NCI-H187 treated with DMSO at 0.1 percent for 48 hours (cell line): ENCODE measurements around the gene ABCB9.

Experiments used
- DNase-seq: peaks from one replicate; lab custom pipeline; 2025; lab: John Stamatoyannopoulos, UW

Gene ABCB9

DNA sequence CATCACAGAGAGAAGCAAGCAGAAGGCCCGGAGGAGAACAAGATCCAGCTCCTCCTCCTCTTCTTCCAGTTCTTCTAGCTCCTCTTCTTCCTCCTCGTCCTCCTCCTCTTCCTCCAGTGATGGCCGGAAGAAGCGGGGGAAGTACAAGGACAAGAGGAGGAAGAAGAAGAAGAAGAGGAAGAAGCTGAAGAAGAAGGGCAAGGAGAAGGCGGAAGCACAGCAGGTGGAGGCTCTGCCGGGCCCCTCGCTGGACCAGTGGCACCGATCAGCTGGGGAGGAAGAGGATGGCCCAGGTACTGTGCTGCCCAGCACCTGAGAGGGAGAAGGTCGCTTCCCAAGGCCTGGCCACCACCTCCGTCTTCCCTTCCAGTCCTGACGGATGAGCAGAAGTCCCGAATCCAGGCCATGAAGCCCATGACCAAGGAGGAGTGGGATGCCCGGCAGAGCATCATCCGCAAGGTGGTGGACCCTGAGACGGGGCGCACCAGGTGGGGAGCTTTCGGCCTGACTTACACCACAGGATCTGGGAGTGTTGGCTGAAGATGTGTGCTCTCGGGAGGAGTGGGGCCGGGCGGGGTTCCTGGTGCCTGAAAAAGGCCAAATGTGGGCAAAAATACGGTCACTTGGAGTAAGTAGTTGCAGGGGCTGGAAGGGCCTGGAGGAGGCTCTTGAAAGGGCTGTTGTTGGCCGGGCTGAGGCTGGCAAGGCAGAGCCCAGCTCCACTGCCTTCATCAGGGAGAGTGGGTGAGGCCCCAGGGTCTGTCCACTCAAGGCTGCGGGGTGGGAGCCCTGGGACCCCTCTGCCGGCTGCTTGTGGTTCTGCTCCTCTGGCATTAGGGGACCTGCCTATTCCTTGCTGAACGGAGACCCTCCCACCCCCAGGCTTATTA lies 15.6 kb upstream of the ABCB9 start:
- no peak for DNase-seq

DNA sequence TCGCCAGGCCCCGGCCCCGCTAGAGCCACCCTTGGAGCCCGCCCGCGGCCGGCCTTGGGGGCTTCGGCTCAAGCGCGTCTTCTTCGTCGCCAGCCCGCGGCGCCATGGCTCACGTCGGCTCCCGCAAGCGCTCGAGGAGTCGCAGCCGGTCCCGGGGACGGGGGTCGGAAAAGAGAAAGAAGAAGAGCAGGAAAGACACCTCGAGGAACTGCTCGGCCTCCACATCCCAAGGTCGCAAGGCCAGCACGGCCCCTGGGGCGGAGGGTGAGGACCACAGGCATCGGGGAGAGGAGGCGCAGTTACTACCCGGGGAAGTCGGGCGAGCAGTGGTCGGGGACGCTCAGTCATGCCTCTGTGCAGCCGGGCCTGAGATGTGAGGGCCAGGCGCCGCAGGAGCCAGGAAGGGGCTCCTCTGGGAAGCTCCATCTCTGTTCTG lies 14.8 kb upstream of the ABCB9 start:
- DNase-seq = no peak

DNA sequence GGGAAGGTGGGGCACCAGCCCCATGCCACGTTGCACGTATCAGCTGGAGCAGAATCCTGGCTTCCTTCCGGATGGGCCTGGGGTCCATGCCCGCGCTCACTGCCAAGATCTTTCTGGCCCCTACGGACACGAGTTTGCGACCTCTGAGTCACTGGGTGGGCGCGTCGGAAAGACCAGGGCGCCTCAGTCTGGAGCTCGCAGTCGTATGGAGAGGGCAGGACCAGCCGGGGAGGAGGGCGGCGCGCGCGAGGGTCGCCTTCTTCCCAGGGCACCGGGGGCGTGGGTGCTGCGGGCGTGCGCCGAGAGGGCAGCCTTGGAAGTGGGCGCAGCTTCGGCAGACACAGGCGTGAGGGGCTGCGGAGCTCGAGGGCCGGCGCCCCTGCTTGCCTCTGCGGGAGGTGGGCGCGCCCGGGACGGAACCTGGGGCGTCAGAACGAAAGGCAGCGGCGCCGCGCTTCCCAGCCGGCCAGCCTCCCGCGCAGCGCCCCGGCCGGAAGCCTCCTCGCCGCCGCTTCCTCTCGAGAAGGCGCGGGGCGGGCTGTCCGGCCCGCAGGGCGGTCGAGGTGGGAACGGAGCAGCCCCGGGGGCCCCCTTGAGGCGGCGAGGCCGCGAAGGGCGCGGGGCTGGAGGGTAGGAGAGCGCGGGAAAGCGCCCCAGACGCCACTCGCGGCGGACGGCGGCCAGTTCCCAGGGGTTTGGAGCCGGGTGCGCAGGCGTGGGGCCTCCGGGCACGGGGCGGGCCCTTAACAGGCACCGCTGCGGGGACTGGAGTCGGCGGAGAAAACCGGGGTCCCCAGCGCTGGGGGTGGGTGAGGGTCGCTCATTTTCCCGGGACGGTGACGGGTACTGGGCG lies 14.1 kb upstream of the ABCB9 start, which contains the start of gene ARL6IP4:
TSS of gene ARL6IP4 (plus strand) at position 499 of the 853 bp plus-strand sequence. CDS start 459 bp downstream, outside the sequence.
- peak; percentile 24 for DNase-seq

DNA sequence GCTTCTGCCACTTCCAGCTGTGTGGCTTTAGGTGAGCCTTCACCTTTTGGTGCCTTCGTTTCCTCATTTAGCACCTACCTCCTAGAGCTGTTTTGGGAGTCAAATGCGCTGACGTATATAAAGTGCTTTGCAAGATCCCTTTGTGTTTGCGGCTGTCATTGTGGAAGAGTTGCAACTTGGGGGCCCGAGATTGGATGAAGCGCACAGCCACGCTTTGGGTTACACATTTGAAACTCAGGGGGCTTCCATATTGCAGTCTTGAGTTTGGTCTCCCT lies 13.6 kb upstream of the ABCB9 start:
- no peak for DNase-seq

DNA sequence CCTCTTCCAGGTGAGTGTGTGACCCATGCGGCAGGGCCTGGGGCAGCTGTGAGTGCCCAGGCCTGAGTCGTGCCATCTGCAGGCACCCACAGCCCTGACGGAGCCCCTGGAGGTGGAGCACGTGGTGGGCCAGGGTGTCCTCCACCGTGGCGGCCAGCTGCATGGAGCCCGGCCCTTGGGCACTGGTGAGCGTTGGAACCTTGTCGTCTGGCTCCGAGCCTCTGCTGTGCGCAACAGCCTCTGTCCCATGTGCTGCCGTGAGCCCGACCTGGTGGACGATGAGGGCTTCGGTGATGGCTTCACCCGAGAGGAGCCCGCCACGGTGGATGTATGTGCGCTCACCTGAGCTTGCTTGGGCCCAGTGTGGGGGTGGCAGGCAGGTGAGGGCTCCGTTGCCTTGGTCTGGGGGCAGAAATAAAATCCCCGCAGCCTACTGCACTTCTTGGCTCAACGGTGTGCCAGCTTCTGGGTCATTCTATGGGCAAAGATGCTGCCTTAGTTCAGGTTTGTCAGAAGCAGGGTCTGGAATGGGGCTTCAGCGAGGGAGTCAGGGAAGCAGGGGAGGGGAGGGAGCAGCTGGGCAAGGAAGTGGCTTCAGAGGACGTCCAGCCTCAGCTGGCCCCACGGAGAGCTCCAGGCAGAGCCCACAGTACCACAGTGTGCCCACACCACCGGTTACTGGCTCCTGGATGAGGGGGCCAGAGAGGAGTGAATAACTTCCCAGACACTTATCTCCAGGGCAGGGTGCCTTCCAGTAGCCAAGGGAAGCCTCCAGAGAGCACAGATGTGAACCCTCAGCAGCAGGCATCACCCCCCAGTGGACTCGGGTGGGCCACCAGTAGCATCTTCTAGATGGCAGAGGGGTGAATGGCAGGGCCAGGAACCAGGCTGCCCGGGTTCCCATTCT lies 13.0 kb upstream of the ABCB9 start:
- DNase-seq = no peak

DNA sequence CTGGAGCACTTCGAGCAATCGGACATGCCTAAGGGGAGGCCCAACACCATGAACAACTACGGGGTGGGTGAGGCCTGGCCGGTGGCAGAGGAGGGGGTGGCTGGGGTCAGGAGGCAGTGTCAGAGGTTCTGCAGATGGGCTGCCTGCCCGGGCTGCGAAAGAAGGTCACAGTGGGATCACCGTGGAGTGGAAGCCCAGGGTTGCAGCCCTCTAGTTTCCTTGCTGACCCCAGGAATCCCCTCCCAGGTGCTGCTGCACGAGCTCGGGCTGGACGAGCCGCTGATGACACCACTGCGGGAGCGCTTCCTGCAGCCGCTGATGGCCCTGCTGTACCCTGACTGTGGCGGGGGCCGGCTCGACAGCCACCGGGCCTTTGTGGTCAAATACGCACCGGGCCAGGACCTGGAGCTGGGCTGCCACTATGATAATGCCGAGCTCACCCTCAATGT lies 12.3 kb upstream of the ABCB9 start:
- DNase-seq = no peak

DNA sequence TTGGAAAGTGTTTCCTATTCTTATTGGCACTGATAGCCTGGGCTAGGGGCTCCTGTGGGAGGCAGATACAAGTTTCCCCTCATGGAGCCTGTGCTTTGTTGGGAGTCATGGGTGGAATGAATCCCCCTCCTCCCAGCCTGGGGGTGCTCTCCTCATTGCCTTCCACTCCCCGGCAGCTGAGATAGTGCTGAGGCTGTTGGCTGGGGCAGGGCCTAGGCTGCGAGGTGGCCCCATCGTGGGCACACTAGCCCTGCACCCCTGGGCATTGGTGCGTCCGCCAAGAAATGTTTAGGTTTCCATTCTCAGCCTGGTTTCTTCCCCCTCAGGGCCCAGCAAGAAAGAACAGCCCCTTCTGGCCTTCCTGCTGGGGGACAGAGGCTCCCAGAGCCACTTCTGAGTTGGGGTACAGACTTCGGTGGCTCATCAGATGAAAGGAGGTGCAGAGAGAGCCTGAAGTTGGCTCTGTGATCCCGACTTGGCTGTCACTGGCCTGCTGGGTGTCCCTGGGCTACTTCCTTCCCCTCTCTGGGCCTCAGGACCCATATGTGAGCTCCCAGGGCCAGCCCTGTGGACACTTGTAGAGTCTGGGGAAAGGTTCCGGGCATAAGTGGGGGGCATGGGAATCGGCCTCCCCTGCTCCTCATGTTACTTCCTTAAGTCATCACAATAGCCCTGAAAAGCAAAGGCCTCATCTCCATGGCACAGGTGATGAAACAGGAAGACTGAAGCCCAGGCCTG lies 11.6 kb upstream of the ABCB9 start:
- DNase-seq = no peak

DNA sequence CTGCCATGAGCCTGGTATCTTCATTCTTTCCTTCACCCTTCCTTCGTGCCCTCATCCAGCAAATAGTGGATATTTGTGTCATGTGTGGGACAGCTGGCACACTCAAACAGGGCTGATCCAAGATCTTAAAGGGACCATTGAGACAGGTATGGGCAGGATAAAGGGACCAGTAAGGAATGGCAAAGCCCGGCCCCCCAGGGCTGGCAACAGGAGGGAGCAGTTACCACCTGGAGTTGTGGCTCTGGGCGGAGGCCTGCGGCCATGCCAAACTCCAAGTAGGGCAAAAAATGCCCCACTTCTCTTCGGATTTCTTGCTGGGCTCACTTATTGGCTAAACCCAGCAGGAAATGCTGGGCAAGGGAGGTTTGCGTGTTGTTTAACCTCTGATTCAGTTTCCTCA lies 10.9 kb upstream of the ABCB9 start:
- DNase-seq = no peak

DNA sequence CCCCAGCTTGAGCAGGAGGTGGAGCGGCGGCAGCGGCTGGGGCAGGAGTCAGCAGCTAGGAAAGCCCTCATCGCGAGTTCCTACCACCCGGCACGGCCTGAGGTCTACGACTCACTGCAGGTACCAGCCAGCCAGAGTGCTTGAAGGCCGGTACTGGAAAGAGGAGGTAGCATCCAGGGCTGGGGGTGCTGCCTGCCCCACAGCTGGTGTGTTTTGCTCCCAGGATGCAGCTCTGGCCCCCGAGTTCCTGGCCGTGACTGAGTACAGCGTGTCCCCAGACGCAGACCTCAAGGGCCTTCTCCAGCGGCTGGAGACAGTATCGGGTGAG lies 10.3 kb upstream of the ABCB9 start:
- DNase-seq = no peak

DNA sequence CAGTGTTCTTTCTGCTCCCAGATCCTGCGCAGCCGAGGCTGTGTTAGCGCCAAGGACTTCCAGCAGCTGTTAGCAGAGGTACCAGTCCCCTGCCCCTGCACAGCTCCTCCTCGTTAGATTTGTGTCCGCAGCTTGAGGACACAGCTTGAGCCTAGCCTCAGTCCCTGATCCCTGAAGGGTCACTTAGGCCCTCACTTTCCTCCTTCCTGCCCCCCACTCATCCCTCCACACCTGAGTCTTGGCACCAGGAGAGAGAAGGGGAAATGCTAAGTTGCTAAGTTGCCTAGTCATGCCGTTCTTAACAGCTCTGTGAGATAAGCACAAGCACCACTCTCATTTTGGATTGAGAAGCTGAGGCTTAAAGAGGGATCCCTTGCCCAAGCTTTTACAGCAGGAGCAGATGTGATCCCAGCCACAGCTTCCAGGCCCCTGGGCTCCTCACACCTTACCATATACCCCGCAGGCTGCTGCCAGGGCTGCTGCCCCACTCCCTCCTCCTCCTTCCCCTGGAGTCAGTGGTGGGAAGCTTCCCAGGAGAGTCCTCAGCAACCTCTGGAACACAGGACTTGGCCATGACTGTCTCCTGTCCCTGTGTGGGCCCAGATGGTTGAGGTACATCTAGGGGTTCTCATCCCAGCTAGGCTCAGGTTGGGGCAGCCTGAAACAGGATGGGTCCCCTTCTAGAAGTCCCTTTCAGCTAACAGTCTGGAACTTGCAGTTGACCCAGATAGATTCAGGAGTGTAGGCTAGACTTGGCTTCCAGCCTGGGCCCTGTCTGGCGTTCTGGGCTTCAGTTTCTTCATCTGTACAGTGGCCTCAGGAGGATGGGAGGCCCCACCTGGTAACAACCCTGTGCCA lies 9.8 kb upstream of the ABCB9 start:
- DNase-seq = no peak

DNA sequence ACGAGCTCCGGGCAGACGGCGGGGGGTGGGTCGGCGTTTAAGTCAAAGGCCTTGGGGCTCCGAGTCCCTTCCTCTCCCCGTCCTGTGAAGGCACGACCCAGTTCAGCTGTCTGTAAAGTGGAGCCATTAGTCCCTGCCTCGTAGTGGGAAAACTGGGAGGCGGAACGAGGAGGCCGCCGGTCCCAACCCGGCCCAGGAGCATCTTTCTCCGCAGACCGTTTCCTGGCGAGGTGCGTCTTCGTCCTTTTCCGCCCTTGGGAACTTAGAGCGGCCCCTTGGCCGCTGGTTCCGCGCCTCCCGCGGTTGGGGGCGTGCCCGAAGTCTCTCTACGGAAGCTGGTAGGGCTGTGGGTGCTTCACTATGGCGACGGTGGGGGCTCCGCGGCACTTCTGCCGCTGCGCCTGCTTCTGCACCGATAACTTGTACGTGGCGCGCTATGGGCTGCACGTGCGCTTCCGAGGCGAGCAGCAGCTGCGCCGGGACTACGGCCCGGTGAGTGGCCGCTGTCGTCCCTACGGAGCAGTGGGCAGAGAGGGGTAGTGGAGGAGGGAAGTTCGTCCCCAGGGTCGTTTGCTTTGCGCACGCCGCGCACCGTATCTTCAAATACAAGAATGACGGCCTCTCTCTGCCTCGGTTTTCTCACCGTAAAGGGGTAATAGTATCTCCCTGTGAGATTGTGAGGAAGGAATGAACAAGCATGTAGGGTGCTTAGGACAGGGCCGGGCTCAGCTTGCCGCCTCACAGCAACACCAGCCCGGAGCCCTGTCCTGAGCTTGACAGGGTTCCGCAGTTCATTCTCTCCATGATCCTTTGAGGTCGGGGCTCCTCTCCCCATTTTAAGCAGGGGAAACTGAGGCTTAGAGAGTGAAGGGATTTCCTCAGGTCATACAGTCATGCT lies 8.9 kb upstream of the ABCB9 start, which contains the start of gene OGFOD2:
TSS of gene OGFOD2 (plus strand) at position 353 of the 898 bp plus-strand sequence. CDS start at position 361, 8 bp downstream.
- DNase-seq = peak; percentile 78

DNA sequence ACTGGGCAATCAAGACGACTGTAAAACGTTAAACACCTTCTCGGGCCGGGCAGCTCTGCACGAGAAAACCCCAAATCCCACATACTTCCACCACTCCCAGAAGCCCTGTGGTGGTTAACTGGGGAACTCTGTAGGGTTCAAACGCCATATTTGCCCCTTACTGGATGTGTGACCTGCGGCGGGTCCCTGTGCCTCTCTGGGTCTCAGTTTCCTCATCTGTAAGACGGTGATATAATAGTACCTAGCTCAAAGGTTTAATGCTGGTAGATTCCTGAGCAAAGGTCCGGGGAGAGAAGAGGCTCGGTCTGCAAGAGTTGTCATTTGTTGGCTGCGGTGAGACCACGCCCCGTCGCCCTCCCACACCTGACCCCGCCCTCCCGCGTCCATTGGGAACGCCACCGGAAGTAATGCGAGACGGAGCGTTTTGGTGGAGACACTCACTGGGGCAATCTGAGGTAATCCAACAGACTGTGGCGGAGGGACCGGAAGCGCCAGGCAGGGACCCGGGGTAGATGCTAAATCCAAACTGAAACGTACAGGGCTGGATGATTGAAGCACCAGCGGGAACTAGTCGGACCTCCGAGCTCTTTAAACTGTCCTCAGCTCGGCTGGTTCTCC lies 8.1 kb upstream of the ABCB9 start:
- DNase-seq = peak; percentile 95

DNA sequence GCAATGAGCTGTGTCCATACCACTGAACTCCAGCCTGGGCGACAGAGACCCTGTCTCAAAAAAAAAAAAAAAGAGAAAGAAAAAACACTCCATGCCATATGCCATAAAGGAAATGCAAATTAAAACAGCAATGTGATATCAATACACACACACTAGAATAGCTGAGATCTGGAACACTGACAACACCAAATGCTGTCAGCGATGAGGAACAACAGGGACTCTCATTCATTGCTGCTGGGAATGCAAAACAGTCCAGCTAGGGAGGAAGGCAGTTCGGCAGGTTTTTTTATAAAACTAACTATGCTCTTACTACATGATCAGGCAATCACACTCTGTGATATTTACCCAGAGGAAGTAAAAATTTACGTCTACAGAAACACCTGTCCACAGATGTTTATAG lies 3.4 kb upstream of the ABCB9 start:
- DNase-seq = no peak

DNA sequence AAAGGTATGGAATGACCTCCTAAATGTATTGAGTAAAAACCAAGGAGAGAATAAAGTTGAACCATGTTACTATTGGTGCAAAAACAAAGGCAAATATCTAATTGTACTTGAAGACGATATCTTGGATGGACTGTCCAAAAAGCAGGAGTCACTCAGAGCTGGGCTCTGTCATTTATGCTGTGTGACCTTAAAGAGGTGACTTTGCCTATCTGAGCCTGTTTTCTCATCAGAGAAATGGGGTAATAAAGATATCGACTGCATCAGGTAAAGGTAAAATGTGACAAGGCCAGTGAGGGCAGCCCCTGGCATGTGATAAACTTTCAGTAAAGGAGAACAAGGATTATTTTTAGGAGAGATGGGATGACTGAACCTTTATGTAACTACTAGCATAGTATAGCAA lies 1.8 kb upstream of the ABCB9 start:
- DNase-seq = no peak

DNA sequence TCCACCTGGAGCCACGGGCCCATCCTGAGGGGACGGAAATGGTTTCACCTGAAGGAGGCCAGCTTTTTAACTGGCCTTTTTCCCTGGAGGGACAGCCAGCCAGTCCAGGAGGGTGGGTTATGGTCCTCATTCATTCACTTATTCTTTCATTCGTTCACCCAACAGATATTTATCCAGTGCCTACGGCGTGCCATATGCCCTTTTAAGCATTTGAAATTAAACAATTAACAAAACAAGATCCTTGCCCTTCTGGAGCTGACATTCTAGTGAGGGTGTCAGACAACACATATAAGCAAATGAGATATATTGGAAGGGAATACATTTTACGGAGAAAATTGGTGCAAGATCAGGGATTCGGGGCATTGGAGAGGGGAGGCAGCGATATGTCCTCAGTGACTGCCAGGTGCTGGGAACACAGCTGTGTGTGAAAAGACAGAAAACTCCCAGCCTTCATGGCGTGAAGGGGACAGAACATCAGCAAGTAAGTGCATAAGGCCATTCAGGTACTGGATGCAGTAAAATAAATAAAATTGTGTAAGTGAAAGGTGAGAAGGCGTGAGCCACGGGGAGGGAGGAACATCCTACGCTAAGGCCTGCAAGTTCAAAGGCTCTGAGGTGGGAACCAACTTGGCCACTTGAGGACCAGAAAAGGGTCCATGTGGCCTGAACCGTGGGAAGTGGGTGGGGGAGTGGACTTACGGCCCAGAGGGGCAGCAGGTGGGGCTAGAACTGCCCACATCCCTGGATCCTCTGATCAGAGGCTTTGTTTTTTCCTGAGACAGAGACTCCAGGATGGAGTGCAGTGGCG lies 684 bp upstream of the ABCB9 start:
- no peak for DNase-seq

DNA sequence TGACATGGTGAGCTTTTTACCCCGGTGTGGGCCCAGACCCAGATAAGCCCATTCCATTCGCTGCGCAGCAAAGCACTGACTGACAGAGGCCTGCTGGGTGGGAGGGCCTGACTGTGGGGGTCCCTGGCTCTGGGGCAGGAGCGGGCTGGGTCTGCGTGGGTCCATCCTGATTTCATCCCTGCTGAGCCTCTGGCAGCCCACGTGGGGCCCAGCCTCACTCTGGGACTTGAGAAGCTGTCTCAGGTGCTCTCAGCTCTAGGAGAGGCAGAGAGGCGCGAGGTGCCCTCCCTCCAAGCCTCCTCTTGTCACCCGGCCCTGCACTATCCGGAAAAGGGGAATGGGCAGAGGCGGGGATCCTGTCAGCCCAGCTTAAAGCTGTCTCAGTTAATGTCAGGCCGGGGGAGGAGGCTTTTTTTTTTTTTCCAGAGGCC lies 927 bp downstream of the ABCB9 start:
- no peak for DNase-seq

DNA sequence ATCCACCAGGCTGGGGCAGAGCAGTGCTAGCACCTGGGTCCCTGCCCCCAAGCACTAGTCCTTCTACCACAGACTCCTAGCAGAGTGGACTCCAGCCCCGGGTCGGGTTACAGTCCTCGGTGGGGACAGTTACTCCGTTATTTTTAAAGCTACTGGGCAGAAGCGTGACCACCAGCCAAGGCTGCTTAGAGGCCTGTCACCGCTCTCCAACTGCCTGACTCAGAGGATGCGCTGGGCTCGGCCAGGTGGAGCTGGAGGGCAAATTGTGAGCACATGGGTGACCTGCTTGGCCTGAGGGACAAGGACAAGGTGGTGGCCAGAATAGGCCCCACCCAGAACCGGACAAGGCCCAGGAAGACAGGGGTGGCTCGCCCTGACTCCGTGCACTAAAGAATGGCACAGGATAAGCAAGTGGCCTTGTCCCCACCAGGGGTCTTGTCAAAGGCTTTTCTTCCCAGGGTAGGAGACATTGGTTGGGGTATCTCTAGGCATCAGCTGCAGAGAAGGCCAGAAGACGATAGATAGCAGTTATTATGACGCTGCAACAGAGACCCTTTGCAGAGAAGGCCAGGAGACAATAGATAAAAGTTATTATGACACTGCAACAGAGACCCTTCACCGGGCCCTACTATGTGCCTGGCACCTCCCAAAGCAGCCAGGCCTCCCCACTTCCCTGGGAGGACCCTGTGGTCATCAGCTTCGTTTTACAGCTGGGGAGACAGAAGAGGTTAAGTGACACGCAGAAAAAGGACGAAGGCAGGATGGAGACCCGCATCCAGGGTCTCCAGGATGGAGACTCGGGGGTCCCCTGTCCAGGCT lies 1.6 kb downstream of the ABCB9 start:
- no peak for DNase-seq
